ENCODE data around the gene NEK8.
A peak's percentile ranks its signal among the peaks of the same experiment; 100 is the strongest.

Gene NEK8

GRCh38 chr17:28728364-28729200 lies at the start of gene NEK8:
NEK8 (plus strand) TSS chr17:28728788; CDS start chr17:28728814, 26 bp downstream.
- DNase-seq (ENCODE audit: insufficient read length, low spot score) (peak; percentile 93), FAIRE-seq (no peak)
- TF ChIP-seq POLR2A (IDR thresholded peaks at IDR 0.05; ENCODE audit: low read depth, low read length), result peak; percentile 68

DNA sequence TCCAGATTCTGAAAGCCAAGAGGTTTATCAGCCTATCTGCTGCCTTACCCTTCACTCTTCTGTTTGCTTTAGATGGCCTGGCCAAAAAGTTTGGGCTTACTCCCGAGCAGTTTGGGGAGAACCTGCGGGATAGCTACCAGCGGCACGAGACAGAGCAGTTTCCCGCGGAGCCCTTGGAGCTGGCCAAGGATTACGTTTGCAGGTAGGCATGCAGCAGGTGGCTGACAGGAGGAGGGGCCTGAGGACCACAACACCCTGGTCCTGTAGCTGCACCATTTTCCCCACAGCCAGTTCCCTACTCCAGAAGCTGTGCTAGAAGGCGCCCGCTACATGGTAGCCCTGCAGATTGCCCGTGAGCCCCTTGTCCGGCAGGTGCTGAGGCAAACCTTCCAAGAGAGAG lies 45.9 kb upstream of the NEK8 start:
- FAIRE-seq, result no peak
- DNase-seq (ENCODE audit: insufficient read length, low spot score), result no peak
- no peak for TF ChIP-seq POLR2A (IDR thresholded peaks at IDR 0.05; ENCODE audit: low read depth, low read length)

DNA sequence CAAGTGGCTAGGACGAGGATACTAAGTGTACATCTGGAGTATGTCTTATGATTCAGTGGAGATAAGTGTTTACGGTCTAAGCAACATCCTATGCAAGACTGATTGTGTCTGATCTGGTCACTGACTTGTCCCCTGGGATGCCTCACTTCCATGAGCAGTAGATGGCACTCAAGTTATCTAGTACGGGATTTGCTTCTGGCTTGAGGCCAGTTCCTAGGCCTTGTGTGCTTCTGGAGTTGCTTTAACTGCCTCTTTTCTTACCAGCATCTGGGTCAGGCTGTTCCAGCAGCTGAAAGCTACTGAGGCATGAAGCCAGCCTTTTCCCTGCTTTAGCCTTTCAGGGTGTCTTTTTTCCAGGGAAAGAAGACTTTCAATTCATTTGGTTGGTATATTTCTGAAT lies 43.6 kb upstream of the NEK8 start:
- TF ChIP-seq POLR2A (IDR thresholded peaks at IDR 0.05; ENCODE audit: low read depth, low read length), result no peak
- FAIRE-seq (no peak), DNase-seq (ENCODE audit: insufficient read length, low spot score) (no peak)

DNA sequence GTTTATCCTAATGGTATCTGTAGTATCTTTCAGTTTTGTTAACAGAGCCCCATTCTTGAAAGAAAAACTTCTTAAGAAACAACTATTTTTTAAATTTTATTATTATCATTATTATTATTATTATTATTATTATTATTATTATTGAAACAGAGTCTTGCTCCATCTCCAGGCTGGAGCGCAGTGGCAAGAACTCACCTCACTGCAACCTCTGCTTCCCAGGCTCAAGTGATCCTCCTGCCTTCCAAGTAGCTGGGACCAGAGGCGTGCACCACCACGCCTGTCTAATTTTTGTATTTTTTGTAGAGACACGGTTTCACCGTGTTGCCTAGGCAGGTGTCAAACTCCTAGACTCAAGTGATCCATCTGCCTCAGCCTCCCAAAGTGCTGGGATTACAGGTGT lies 43.2 kb upstream of the NEK8 start:
- FAIRE-seq (no peak), DNase-seq (ENCODE audit: insufficient read length, low spot score) (no peak)
- TF ChIP-seq POLR2A (IDR thresholded peaks at IDR 0.05; ENCODE audit: low read depth, low read length), result no peak

- FAIRE-seq (no peak), DNase-seq (ENCODE audit: insufficient read length, low spot score) (no peak)
- TF ChIP-seq POLR2A (IDR thresholded peaks at IDR 0.05; ENCODE audit: low read depth, low read length), result no peak
Measured at GRCh38 chr17:28686296-28686695, 42.3 kb upstream of the NEK8 start.

DNA sequence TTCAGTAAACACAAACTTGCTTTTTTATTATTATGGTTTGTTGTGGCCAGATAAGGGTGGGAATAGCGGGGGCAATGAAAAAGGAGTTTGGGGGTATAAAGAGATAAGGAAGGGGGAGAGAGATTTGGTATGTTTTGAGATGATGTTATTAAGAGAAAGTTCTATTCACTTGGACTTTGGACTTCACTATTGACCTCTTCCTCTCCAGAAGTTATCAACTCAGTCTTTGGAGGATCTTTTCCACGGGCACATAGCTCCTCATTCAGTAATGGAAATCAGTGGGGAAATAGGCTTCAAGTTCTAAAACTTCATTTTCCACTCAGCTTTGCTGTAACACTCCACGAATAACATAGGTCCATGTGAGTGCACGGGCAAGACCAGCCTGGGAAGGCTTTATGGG lies 40.1 kb upstream of the NEK8 start:
- no peak for DNase-seq (ENCODE audit: insufficient read length, low spot score)
- TF ChIP-seq POLR2A (IDR thresholded peaks at IDR 0.05; ENCODE audit: low read depth, low read length), result no peak
- FAIRE-seq, result no peak

GRCh38 chr17:28689011-28689410 lies 39.6 kb upstream of the NEK8 start:
- FAIRE-seq, result no peak
- TF ChIP-seq POLR2A (IDR thresholded peaks at IDR 0.05; ENCODE audit: low read depth, low read length), result no peak

GRCh38 chr17:28693869-28694268 lies 34.7 kb upstream of the NEK8 start:
- FAIRE-seq (no peak), DNase-seq (ENCODE audit: insufficient read length, low spot score) (no peak)
- no peak for TF ChIP-seq POLR2A (IDR thresholded peaks at IDR 0.05; ENCODE audit: low read depth, low read length)

More at GRCh38 chr17:28689011-28689410, 39.6 kb upstream of the NEK8 start:
- DNase-seq (ENCODE audit: insufficient read length, low spot score), result no peak

DNA sequence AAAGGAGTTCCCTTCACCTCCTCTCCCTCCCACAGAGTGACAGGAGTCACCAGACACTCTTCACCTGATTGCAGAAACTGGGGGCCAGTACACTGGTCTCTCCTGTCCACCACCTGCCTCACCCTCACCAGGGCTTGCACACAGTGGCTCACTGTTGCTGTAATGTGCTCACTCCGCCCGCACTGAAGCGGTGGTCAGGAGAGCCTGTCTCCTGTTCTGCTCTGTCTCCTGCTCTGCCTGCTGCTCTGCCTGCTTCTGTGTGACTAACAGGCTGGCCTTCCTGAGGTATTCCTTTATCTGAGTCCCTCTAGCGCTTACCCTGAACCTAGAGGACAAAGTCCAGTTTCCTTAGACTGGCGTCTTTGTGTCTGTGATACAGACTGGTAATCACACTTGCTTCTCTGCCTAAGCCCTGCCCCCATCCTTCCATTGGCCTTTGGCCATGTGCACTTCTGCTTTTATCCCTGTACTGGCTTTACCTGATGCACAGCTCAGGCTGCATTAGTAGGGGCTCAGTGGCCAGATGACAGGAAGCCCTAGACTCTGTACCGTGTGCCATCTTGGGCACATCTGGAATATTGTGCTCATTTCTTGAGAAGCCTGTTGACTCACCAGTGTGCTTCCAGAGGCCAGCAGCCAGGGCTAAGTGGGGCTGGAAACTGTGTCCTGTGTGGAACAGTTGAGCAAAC lies 30.2 kb upstream of the NEK8 start:
- FAIRE-seq (no peak), DNase-seq (ENCODE audit: insufficient read length, low spot score) (no peak)
- TF ChIP-seq POLR2A (IDR thresholded peaks at IDR 0.05; ENCODE audit: low read depth, low read length), result no peak

DNA sequence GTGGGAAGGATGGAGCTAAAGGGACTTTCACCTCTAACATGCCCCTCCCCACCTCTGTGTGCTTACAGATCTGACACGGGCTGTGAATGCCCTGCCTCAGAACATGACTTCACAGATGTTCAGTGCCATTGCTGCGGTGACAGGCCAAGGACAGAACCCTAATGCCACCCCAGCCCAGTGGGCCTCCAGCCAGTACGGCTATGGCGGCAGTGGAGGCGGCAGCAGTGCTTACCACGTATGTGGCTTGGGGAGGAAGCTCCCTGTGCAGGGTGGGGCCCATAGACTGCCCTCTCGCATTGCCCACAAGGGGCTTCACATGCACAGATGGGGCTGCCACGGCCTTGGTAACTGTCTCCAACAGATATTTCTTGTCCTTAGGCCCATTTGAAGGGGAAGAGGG lies 28.3 kb upstream of the NEK8 start:
- FAIRE-seq, result no peak
- DNase-seq (ENCODE audit: insufficient read length, low spot score), result no peak
- TF ChIP-seq POLR2A (IDR thresholded peaks at IDR 0.05; ENCODE audit: low read depth, low read length), result no peak

GRCh38 chr17:28700830-28701492 lies 27.6 kb upstream of the NEK8 start:
- no peak for FAIRE-seq
- TF ChIP-seq POLR2A (IDR thresholded peaks at IDR 0.05; ENCODE audit: low read depth, low read length), result no peak

GRCh38 chr17:28702026-28702751 lies 26.4 kb upstream of the NEK8 start:
- no peak for TF ChIP-seq POLR2A (IDR thresholded peaks at IDR 0.05; ENCODE audit: low read depth, low read length)
- DNase-seq (ENCODE audit: insufficient read length, low spot score), result no peak
- FAIRE-seq, result no peak

More at GRCh38 chr17:28700830-28701492, 27.6 kb upstream of the NEK8 start:
- DNase-seq (ENCODE audit: insufficient read length, low spot score), result no peak

- no peak for TF ChIP-seq POLR2A (IDR thresholded peaks at IDR 0.05; ENCODE audit: low read depth, low read length)
- no peak for DNase-seq (ENCODE audit: insufficient read length, low spot score)
- FAIRE-seq, result no peak
Measured at GRCh38 chr17:28702752-28703150, 25.8 kb upstream of the NEK8 start.

Measured in H54 (cell line).